Measurements from ENCODE around the gene GABPA. TPM values are rescaled to one million over a fixed set of nuclear protein-coding genes. Genes with fewer than 3 reads are reported as not detected.

Gene GABPA
- 11.7 TPM for polyA plus RNA-seq (2013, experiment 1 of 2)
- 13.0 TPM for polyA plus RNA-seq (2013, experiment 2 of 2)

- Histone ChIP-seq H3K27ac (ENCODE audit: low read length, poor library complexity, severe bottlenecking) (peak within 1 kb of the TSS; percentile 99), H2BK15ac (ENCODE audit: low read depth, poor library complexity, severe bottlenecking) (peak within 1 kb of the TSS; percentile 98), H3K27me3 (ENCODE audit: control insufficient read depth in 1 of 2, insufficient read depth in 1 of 2, low read length in 2 of 2) (no peaks in the 10 kb centered on the region), H3K4me2 (ENCODE audit: low read length, poor library complexity, severe bottlenecking) (peak within 1 kb of the TSS; percentile 80), H3K18ac (ENCODE audit: low read depth in 1 of 2, low read length in 2 of 2) (peak within 1 kb of the TSS; percentile 93 to 99), H3K79me1 (replicated peaks; ENCODE audit: low read length, poor library complexity, severe bottlenecking) (peaks cover 12% of the 10 kb centered on the region), H3K4ac (ENCODE audit: low read depth in 1 of 2, low read length in 2 of 2) (peak within 1 kb of the TSS; percentile 99 to 100), H2BK5ac (ENCODE audit: low read depth, low read length, poor library complexity, severe bottlenecking) (peak within 1 kb of the TSS; percentile 96), H2AK5ac (ENCODE audit: low read length, severe bottlenecking) (no peak within 1 kb of the TSS), H3K9ac (ENCODE audit: low read length) (peak within 1 kb of the TSS; percentile 100), H2BK12ac (ENCODE audit: low read length in 2 of 2) (peak within 1 kb of the TSS; percentile 28 to 82), H4K91ac (ENCODE audit: low read length) (peak within 1 kb of the TSS; percentile 99), H3K9me3 (ENCODE audit: control insufficient read depth, low read length) (no peaks in the 10 kb centered on the region), H3K36me3 (ENCODE audit: control insufficient read depth in 1 of 2, insufficient read depth in 2 of 2, low read depth in 1 of 2, low read length in 2 of 2) (peaks cover 0 to 3% of the 10 kb centered on the region in 2 experiments), H2BK120ac (ENCODE audit: low read depth, low read length) (peak within 1 kb of the TSS; percentile 98), H3K23ac (ENCODE audit: low read length in 2 of 2) (peak within 1 kb of the TSS; percentile 41 to 99), H2AFZ (ENCODE audit: low read depth, low read length) (peak within 1 kb of the TSS; percentile 89), H3K4me1 (ENCODE audit: control insufficient read depth, insufficient read depth, low read depth, low read length) (peaks cover 6% of the 10 kb centered on the region), H3K4me3 (ENCODE audit: insufficient read depth in 1 of 2, low read depth in 1 of 2, low read length in 2 of 2) (peak within 1 kb of the TSS; percentile 95 to 97), H4K8ac (ENCODE audit: low read length) (peak within 1 kb of the TSS; percentile 100), H3K14ac (ENCODE audit: low read length in 2 of 2) (peak within 1 kb of the TSS; percentile 18 to 99)
- DNase-seq: peak; percentile 99
- WGBS: 2% methylated on average over 39 of the region's 64 CpGs
Measured at GRCh38 chr21:25734904-25735645, at the start of gene GABPA, which contains the start of gene ATP5PF. Gene GABPA, plus strand, starts transcription at chr21:25734972. Its CDS starts 6,627 bp downstream, at chr21:25741599. Gene ATP5PF, minus strand, starts transcription at chr21:25734904. Its CDS starts 5,110 bp downstream, at chr21:25729794.

GRCh38 chr21:25687787-25688186 lies 47.0 kb upstream of the GABPA start:
- no peaks in the 10 kb centered on the region for H3K27me3 ChIP-seq (ENCODE audit: control insufficient read depth in 1 of 2, insufficient read depth in 1 of 2, low read length in 2 of 2)
- H3K4ac ChIP-seq (ENCODE audit: low read depth in 1 of 2, low read length in 2 of 2): no peak overlapping the region
- no peak overlapping the region for H2BK120ac ChIP-seq (ENCODE audit: low read depth, low read length)
- no peak overlapping the region for H3K9ac ChIP-seq (ENCODE audit: low read length)
- H3K4me1 ChIP-seq (ENCODE audit: control insufficient read depth, insufficient read depth, low read depth, low read length): no peaks in the 10 kb centered on the region
- H2BK5ac ChIP-seq (ENCODE audit: low read depth, low read length, poor library complexity, severe bottlenecking): no peak overlapping the region
- no peak overlapping the region for H3K4me3 ChIP-seq (ENCODE audit: insufficient read depth in 1 of 2, low read depth in 1 of 2, low read length in 2 of 2)
- H3K14ac ChIP-seq (ENCODE audit: low read length in 2 of 2): no peak overlapping the region
- no peaks in the 10 kb centered on the region for H3K9me3 ChIP-seq (ENCODE audit: control insufficient read depth, low read length)
- no peaks in the 10 kb centered on the region for H3K79me1 ChIP-seq (replicated peaks; ENCODE audit: low read length, poor library complexity, severe bottlenecking)
- H2AFZ ChIP-seq (ENCODE audit: low read depth, low read length): no peak overlapping the region
- no peak overlapping the region for H2BK15ac ChIP-seq (ENCODE audit: low read depth, poor library complexity, severe bottlenecking)
- WGBS: 87% methylated on average over 4 of the region's 4 CpGs
- H4K91ac ChIP-seq (ENCODE audit: low read length): no peak overlapping the region
- no peak overlapping the region for H3K4me2 ChIP-seq (ENCODE audit: low read length, poor library complexity, severe bottlenecking)
- no peak overlapping the region for H2BK12ac ChIP-seq (ENCODE audit: low read length in 2 of 2)
- no peak overlapping the region for H3K27ac ChIP-seq (ENCODE audit: low read length, poor library complexity, severe bottlenecking)
- DNase-seq: no peak
- no peak overlapping the region for H4K8ac ChIP-seq (ENCODE audit: low read length)
- H2AK5ac ChIP-seq (ENCODE audit: low read length, severe bottlenecking): no peak overlapping the region
- H3K23ac ChIP-seq (ENCODE audit: low read length in 2 of 2): no peak overlapping the region
- no peak overlapping the region for H3K18ac ChIP-seq (ENCODE audit: low read depth in 1 of 2, low read length in 2 of 2)
- no peaks in the 10 kb centered on the region for H3K36me3 ChIP-seq (ENCODE audit: control insufficient read depth in 1 of 2, insufficient read depth in 2 of 2, low read depth in 1 of 2, low read length in 2 of 2)

- H3K27me3 ChIP-seq (ENCODE audit: control insufficient read depth in 1 of 2, insufficient read depth in 1 of 2, low read length in 2 of 2): no peaks in the 10 kb centered on the region
- H2AK5ac ChIP-seq (ENCODE audit: low read length, severe bottlenecking): no peak overlapping the region
- no peak overlapping the region for H3K18ac ChIP-seq (ENCODE audit: low read depth in 1 of 2, low read length in 2 of 2)
- H2BK120ac ChIP-seq (ENCODE audit: low read depth, low read length): no peak overlapping the region
- WGBS: 80% methylated on average over 1 of the region's 9 CpGs
- H3K4me3 ChIP-seq (ENCODE audit: insufficient read depth in 1 of 2, low read depth in 1 of 2, low read length in 2 of 2): no peak overlapping the region
- no peak overlapping the region for H2BK15ac ChIP-seq (ENCODE audit: low read depth, poor library complexity, severe bottlenecking)
- no peak overlapping the region for H4K91ac ChIP-seq (ENCODE audit: low read length)
- no peak overlapping the region for H3K4ac ChIP-seq (ENCODE audit: low read depth in 1 of 2, low read length in 2 of 2)
- H2BK12ac ChIP-seq (ENCODE audit: low read length in 2 of 2): no peak overlapping the region
- no peaks in the 10 kb centered on the region for H3K4me1 ChIP-seq (ENCODE audit: control insufficient read depth, insufficient read depth, low read depth, low read length)
- no peak overlapping the region for H2BK5ac ChIP-seq (ENCODE audit: low read depth, low read length, poor library complexity, severe bottlenecking)
- no peak overlapping the region for H3K27ac ChIP-seq (ENCODE audit: low read length, poor library complexity, severe bottlenecking)
- DNase-seq: no peak
- H4K8ac ChIP-seq (ENCODE audit: low read length): no peak overlapping the region
- no peak overlapping the region for H3K23ac ChIP-seq (ENCODE audit: low read length in 2 of 2)
- H3K9ac ChIP-seq (ENCODE audit: low read length): no peak overlapping the region
- no peak overlapping the region for H2AFZ ChIP-seq (ENCODE audit: low read depth, low read length)
- no peak overlapping the region for H3K14ac ChIP-seq (ENCODE audit: low read length in 2 of 2)
- no peaks in the 10 kb centered on the region for H3K79me1 ChIP-seq (replicated peaks; ENCODE audit: low read length, poor library complexity, severe bottlenecking)
- no peaks in the 10 kb centered on the region for H3K9me3 ChIP-seq (ENCODE audit: control insufficient read depth, low read length)
- H3K4me2 ChIP-seq (ENCODE audit: low read length, poor library complexity, severe bottlenecking): no peak overlapping the region
- H3K36me3 ChIP-seq (ENCODE audit: control insufficient read depth in 1 of 2, insufficient read depth in 2 of 2, low read depth in 1 of 2, low read length in 2 of 2): no peaks in the 10 kb centered on the region
Measured at GRCh38 chr21:25688275-25689155, 46.3 kb upstream of the GABPA start.

DNA sequence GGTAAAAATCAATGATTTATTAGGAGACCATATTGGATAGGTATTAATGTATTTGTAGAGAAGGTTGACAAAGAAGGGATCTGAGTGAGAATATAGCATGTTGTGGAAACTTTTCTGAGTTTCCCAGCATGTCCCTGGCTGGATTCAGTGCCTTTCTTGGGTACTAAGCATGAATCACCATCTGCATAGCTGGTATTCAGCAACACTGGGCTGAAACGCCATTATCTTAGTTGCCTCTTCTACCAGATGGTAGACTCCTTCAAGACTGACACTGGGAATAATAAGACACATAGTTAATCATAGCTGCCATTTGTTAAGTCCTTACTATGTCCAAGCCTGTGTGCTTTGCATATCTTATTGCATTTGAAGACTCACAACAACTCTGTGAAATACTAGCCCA lies 45.5 kb upstream of the GABPA start:
- Histone ChIP-seq H4K91ac (ENCODE audit: low read length) (no peak overlapping the region), H2AK5ac (ENCODE audit: low read length, severe bottlenecking) (no peak overlapping the region), H3K4ac (ENCODE audit: low read depth in 1 of 2, low read length in 2 of 2) (no peak overlapping the region), H3K14ac (ENCODE audit: low read length in 2 of 2) (no peak overlapping the region), H3K18ac (ENCODE audit: low read depth in 1 of 2, low read length in 2 of 2) (no peak overlapping the region), H4K8ac (ENCODE audit: low read length) (no peak overlapping the region), H3K36me3 (ENCODE audit: control insufficient read depth in 1 of 2, insufficient read depth in 2 of 2, low read depth in 1 of 2, low read length in 2 of 2) (no peaks in the 10 kb centered on the region), H2BK5ac (ENCODE audit: low read depth, low read length, poor library complexity, severe bottlenecking) (no peak overlapping the region), H3K23ac (ENCODE audit: low read length in 2 of 2) (no peak overlapping the region), H2BK12ac (ENCODE audit: low read length in 2 of 2) (no peak overlapping the region), H2BK15ac (ENCODE audit: low read depth, poor library complexity, severe bottlenecking) (no peak overlapping the region), H3K27ac (ENCODE audit: low read length, poor library complexity, severe bottlenecking) (no peak overlapping the region), H3K4me1 (ENCODE audit: control insufficient read depth, insufficient read depth, low read depth, low read length) (no peaks in the 10 kb centered on the region), H3K4me2 (ENCODE audit: low read length, poor library complexity, severe bottlenecking) (no peak overlapping the region), H2AFZ (ENCODE audit: low read depth, low read length) (no peak overlapping the region), H3K79me1 (replicated peaks; ENCODE audit: low read length, poor library complexity, severe bottlenecking) (no peaks in the 10 kb centered on the region), H3K4me3 (ENCODE audit: insufficient read depth in 1 of 2, low read depth in 1 of 2, low read length in 2 of 2) (no peak overlapping the region), H3K9me3 (ENCODE audit: control insufficient read depth, low read length) (no peaks in the 10 kb centered on the region), H3K9ac (ENCODE audit: low read length) (no peak overlapping the region), H3K27me3 (ENCODE audit: control insufficient read depth in 1 of 2, insufficient read depth in 1 of 2, low read length in 2 of 2) (no peaks in the 10 kb centered on the region), H2BK120ac (ENCODE audit: low read depth, low read length) (no peak overlapping the region)
- WGBS: 81% methylated on average over 1 of the region's 1 CpG
- DNase-seq: no peak

Data from mesenchymal stem cell (in vitro differentiated cells and primary cell).